SK-N-SH treated with all-trans-retinoic acid at 6 μM for 48 hours (cell line): ENCODE measurements around the gene PTH.

ENCODE experiments used
- CREB5 ChIP-seq: fragments of 250-450 bp; sonication (Bioruptor Pico); IDR thresholded peaks from 2 replicates; pipeline ENCODE4 v1.5.1; 2020; ENCODE audit warnings: low read depth, mild to moderate bottlenecking, moderate library complexity
- RARB ChIP-seq: fragments of 250-450 bp; sonication (Bioruptor Pico); IDR thresholded peaks from 2 replicates; pipeline ENCODE4 v1.8.0; 2021; ENCODE audit warnings: mild to moderate bottlenecking, moderate library complexity
- TOX ChIP-seq: fragments of 250-450 bp; sonication (Bioruptor Pico); IDR thresholded peaks from 2 replicates; pipeline ENCODE4 v1.8.0; 2021; ENCODE audit warnings: mild to moderate bottlenecking, moderate library complexity, borderline replicate concordance
- ZFP3 ChIP-seq: fragments of 250-450 bp; sonication (Bioruptor Pico); IDR thresholded peaks from 2 replicates; pipeline ENCODE4 v1.5.0; 2020; ENCODE audit warnings: mild to moderate bottlenecking, moderate library complexity

GRCh38 chr11:13503393-13503792 lies 7.6 kb upstream of the PTH start:
- TF ChIP-seq CREB5 (CRISPR knock-in tag), result no peak
- no peak for TF ChIP-seq RARB (CRISPR knock-in tag)
- no peak for TF ChIP-seq TOX (CRISPR knock-in tag)
- no peak for TF ChIP-seq ZFP3 (CRISPR knock-in tag)
